Cardiac septum (tissue), 1 donor: Measurements from ENCODE around the gene SEMG1. TPM values are rescaled to one million over a fixed set of nuclear protein-coding genes. Genes with fewer than 3 reads are reported as not detected.

Source experiments
- DNase-seq: peaks from one replicate; pipeline ENCODE4 v3.0.0-alpha.2; 2020; ENCODE audit warnings: low spot score
- intact Hi-C: fragments of 100-400 bp; cut with DNase I; formaldehyde crosslinking; loops from one replicate; pipeline ENCODE4 v1.14.0; 2022
- total RNA-seq: library from RNA; stranded (reverse); fragmentation: NEBNext Ultra II Directional; extraction: Animal tissue kit (Norgen Biotek cat#: 25700); gene quantifications from one replicate; pipeline ENCODE4 v1.2.1, GENCODE V29; 2021
- donor health status: DM: no; HTN: no; CAD: no.

The SEMG1 gene
- total RNA-seq, 1 donor from 2014 or later = not detected

DNA sequence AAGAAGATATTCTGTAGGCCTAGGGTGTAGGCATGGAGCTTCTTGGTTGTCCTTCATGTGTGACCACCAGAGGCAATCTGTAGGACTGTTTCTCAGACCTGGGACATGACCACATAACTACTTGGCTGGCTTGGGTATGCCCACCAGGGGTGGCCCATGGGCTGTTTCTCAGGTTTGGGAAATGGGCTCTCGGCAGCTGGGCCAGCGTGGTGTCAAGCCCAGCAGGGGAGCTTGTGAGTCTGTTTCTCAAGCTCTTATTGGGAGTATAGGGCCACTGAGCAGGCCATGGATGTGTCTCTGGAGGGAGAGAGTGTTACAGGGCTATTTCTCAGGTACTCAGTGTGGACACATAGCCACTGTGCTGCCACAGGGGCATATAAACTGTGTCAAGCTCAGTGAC lies 11.8 kb downstream of the SEMG1 start:
- intact Hi-C loops = no loop called here
- no peak for DNase-seq

DNA sequence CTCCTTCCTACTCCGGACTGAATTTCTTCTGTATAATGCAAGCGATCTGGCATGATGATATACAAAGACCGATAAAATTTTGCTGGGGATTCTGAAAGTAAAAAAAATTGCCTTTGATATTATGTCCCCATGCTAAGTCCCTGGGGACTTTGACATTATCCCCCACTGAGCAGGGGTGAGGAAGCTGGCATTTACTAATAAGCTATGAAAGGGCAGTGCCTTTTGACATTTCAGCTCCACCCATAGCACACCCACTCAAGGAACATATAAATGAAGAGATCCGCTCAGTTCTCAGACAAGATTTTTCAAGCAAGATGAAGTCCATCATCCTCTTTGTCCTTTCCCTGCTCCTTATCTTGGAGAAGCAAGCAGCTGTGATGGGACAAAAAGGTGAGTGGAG lies 14.2 kb downstream of the SEMG1 start, which contains the start of gene SEMG2:
Gene SEMG2, plus strand, starts transcription at position 298 of the 400 bp plus-strand sequence. Its CDS starts 17 bp downstream, at position 315.
- intact Hi-C loops = no loop called here
- no peak for DNase-seq

- intact Hi-C loops = no loop called here
Observed at GRCh38 chr20:45223136-45223535, 16.3 kb downstream of the SEMG1 start.

DNA sequence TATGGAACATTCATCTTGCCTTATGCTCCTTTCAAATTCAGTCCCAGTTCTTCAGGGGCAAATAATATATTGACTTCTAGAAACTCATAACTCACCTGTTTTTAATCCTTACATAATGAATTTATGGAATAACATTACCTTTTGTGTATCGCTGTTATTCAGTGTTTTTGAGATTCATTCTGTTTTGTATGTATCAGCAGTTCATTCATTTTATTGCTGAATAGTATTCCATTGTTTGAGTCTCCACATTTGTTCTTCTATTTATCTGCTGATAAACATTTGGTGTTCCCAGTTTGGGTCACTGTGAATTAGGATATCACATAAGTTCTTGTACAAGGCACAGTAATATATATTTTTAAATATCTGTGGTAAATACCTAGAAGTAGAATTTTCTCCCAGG lies 19.5 kb downstream of the SEMG1 start:
- DNase-seq = no peak
- intact Hi-C loops = no loop called here

More at GRCh38 chr20:45223136-45223535, 16.3 kb downstream of the SEMG1 start:
- no peak for DNase-seq

DNA sequence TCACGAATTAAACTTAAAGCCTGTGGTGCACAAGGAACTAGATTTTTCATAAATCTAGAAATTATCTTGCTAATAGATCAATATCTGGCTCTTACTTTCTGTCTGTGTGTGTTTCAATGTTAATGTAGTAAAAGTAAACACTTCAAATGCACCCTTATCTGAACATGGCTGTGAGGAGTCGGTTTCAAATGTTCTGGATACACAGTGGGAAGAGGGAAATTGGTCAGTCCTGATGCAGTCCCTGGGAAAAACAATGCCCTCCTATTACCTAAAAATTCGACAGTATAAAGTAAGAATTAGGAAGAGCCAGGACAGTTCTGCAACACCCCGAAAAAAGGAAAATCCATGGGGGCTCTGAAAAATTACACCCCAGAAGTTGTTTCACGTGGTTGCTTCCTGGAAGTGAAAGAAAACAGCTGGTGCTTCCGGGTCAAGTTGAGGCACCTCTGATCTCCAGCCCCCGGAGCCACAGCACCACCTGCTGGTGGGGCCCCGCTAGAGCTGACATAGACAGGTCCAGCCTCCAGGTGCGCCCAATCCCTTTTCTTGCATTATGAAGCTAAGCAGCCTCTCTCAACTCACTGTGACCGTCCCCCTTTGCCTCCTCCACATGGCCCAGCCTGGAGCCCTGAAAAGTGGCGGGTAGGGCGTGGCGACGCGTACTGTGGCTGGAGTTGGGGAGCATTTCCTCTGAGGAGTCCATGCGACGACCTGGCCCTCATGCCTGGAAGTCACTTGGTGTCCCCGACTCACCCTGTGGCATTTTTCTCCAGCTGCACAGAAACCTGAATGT lies 22.6 kb downstream of the SEMG1 start:
- no peak for DNase-seq
- intact Hi-C loops = no loop called here

- intact Hi-C loops = no loop called here
- no peak for DNase-seq
Observed at GRCh38 chr20:45230631-45231030, 23.8 kb downstream of the SEMG1 start.

DNA sequence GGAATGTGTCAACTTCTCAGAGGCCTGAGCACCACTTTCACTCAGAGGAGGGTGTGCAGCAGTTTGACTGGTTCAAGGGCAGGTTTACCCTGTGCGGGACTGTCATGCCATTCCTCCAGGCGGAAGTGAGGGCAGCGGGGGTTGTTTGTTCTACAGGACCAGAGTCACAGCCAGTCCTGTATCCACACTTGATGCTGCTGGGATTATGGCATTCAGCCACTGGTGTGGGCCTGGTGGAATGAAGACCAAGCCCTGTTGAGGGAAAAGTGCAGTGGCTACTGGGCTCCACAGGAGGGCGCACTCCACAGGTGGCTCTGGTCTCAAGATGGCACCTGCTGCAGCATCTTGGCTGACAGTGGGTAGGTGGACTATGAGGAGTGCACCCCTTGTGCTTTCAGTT lies 29.2 kb downstream of the SEMG1 start:
- intact Hi-C loops = no loop called here
- no peak for DNase-seq

DNA sequence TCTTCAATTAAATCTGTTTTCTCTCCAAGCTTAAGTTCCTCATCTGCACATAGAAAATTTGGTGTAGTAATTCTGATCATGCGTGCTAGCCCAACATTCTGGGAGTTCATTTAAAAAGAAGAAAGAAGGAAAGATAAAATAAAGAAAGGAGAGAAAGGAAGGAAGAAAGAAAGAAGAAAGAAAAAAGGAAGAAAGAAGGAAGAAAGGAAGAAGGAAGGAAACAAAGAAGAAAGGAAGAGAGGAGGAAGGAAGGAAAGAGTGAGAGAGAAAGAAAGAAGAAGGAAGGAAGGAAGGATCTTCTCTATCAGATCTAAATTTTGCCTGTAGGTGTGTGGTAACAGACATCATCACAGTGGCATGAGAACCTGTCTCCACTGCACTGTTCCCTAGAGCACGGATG lies 31.3 kb downstream of the SEMG1 start:
- intact Hi-C loops = no loop called here
- no peak for DNase-seq

DNA sequence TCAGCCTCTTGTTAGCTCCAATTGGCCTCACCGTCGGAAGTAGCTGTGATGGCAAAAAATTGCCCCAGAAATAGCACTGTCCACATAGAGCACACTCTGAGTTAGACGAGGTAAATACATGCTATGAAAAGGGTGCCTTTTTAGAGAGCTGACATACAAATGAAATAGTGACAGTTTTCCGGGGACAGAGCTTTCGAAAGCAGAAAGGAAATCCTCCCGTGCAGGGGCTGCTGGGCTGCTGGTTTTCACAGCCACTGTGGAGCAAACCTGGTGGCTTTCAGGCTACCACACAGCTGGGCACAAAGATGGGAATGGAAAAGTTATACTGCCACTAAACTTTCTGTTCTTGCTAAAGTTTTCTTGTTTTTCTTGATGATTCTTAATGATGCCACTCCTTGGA lies 39.3 kb downstream of the SEMG1 start:
- intact Hi-C loops = loop anchor here (10.0 kb wide), 1 partner anchor 469 kb away; no protein-coding TSS in a partner anchor
- no peak for DNase-seq

DNA sequence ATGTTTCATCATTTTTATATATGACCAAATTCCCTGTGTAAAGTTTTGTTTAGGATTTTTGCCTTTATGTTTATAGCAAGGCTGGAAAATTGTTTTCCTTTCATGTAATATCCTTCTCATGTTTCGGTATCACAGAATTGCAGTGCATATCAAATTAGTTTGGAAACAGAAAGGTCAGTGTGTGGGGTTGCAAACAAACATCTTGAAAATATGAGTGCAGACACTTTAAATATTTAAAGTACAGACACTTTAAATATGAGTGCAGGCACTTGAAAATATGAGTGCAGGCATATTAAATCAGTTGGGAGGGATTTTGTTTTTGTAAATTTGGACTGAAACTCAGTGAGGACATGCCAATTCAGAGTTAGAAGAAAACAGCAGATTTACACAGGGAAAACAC lies 41.0 kb downstream of the SEMG1 start:
- no peak for DNase-seq
- intact Hi-C loops = loop anchor here (10.0 kb wide), 1 partner anchor 467 kb away; no protein-coding TSS in a partner anchor

DNA sequence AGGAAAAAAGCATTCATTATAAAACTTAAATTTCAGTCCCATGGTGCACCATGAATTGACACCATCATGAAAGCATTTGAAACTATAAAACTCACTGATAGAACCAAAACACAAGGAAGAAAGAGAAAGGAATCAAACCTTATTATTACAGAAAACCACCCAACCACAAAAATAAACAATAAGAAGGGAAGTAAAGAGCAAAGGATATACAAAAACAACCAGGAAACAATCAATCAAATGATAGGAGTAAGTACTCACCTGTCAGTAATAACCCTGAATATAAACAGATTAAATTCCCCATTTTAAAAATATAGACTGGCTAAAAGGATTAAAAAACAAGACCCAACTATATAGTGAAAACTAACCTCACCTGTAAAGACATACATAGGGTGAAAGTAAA lies 41.8 kb downstream of the SEMG1 start:
- intact Hi-C loops = loop anchor here (10.0 kb wide), 1 partner anchor 466 kb away; no protein-coding TSS in a partner anchor
- no peak for DNase-seq

DNA sequence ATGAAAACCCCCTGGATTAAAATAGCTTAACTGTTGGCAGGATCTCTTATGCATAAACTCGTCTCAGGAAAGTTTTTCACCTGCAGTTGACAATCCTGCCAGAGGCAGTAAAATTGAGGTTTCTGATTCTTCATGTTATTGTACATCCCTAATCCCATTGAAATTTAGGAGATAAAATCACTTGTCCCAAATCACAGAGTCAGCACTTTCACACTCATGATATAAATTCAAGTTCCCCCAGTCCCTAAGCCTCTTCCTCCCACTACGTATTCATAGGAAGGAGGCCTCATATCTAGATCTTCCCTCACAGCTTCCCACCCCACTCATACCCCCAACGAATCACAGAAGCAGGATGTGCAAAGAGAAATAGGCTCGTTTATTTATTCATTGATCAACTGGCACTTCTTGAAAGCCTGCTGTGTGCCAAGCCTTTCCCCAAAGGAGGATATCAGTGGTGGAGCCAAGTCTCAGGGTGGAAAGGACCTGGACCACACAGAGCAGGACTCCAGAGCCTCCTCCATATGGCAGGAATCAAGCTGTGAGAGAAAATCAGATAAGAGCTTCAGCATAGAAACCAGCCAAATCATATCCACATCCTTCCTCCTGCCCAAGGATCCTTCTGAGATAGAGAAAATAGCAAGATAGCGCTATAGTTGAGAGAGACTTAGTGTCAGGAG lies 45.2 kb downstream of the SEMG1 start:
- no peak for DNase-seq
- intact Hi-C loops = no loop called here

- DNase-seq = no peak
- intact Hi-C loops = no loop called here
Observed at GRCh38 chr20:45253261-45253660, 46.4 kb downstream of the SEMG1 start.

- intact Hi-C loops = no loop called here
- DNase-seq = no peak
Observed at GRCh38 chr20:45254383-45255262, 47.8 kb downstream of the SEMG1 start, which contains the start of gene SLPI. TSS of gene SLPI (minus strand) at chr20:45254564. CDS start at chr20:45254543, 21 bp downstream.

- intact Hi-C loops = no loop called here
- DNase-seq = no peak
Observed at GRCh38 chr20:45257161-45257560, 50.3 kb downstream of the SEMG1 start.

GRCh38 chr20:45257711-45258110 lies 50.9 kb downstream of the SEMG1 start:
- no peak for DNase-seq
- intact Hi-C loops = no loop called here

DNA sequence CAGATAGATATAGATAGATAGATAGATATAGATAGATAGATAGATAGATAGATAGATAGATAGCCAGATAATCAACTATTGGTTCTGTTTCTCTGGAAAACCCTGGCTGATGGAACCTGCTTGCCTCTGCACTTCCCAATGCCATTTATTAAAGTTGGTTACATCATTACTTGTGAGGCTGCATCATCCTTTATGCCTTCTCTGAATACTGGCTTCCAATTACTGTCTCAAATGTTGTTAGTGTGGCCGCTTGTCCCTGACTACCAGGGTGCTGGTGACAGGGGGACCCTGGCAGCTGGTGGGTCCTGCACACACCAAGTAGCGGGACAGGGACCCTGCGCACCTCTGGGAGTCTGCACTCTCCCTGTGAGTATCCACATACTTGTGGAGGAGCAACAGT lies 51.4 kb downstream of the SEMG1 start:
- intact Hi-C loops = no loop called here
- no peak for DNase-seq

- no peak for DNase-seq
- intact Hi-C loops = no loop called here
Observed at GRCh38 chr20:45258664-45259063, 51.8 kb downstream of the SEMG1 start.
